HCT116 (cell line): Measurements from ENCODE around the gene MEIKIN. TPM values are rescaled to one million over a fixed set of nuclear protein-coding genes. Genes with fewer than 3 reads are reported as not detected.

Source experiments
- ATAC-seq: fragments of 200-7000 bp; cut with Tn5 transposase; 2 replicates; pipeline ENCODE4 v1.9.1; 2020; ENCODE audit warnings: mild to moderate bottlenecking, moderate library complexity
- BruUV-seq: library from RNA; stranded (reverse); fragments of 400-500 nt; replicated peaks from 2 replicates; lab custom pipeline; 2021; lab: Mats Ljungman, UMichigan
- CTCF ChIA-PET: fragments of 300-600 bp; sonication (Branson Sonifier 250); formaldehyde crosslinking; loops from one replicate; lab custom pipeline; 2021; ENCODE audit warnings: antibody characterized with exemption; lab: Charles Lee
- POLR2A ChIA-PET: fragments of 300-600, 350-600 bp; sonication (Branson Sonifier 250); formaldehyde crosslinking; loops from one replicate; lab custom pipeline; 2021; ENCODE audit warnings: antibody characterized with exemption; lab: Charles Lee
- RAD21 ChIA-PET, 2 experiments: fragments of 300-600 bp; sonication (Branson Sonifier 250); formaldehyde crosslinking; loops; one replicate each; lab custom pipeline; 2023; ENCODE audit warnings: low total read pairs in 2 of 2; ENCODE audit not compliant: uncharacterized antibody in 2 of 2, unreplicated experiment in 2 of 2, low non-redundant PET in 1 of 2; lab: Charles Lee
- DNase-seq: peaks from one replicate; pipeline ENCODE4 v3.0.0-alpha.2; 2010; ENCODE audit warnings: low read depth, low spot score
- H2AFZ ChIP-seq: fragments of 200-600 bp; shearing (Covaris generic), sonication (generic); 2 replicates; pipeline ENCODE4 v1.6.1; 2017; ENCODE audit warnings: low read depth, mixed run types, mixed read lengths, antibody characterized with exemption, low read length; ENCODE audit not compliant: poor library complexity, severe bottlenecking
- H3K27ac ChIP-seq: 2 replicates; pipeline ENCODE4 v1.5.1; 2012; ENCODE audit warnings: low read depth, low read length
- H3K27me3 ChIP-seq: fragments of 200-600 bp; sonication (generic); 2 replicates; pipeline ENCODE4 v1.6.1; 2016; ENCODE audit warnings: mixed run types, low read length, mixed read lengths; ENCODE audit not compliant: insufficient read depth
- H3K36me3 ChIP-seq, 2 experiments: fragments of 200-500 bp in 1 of 2; fragments of 200-600 bp in 1 of 2; sonication (Bioruptor generic) in 1 of 2; sonication (generic) in 1 of 2; 2 replicates each; pipeline versions ENCODE4 v1.5.1 to v1.6.1; 2014 to 2016; ENCODE audit warnings: low read length in 2 of 2, inconsistent platforms in 1 of 2, mixed read lengths in 1 of 2, mixed run types in 1 of 2; ENCODE audit not compliant: insufficient read depth in 2 of 2, control insufficient read depth in 1 of 2
- H3K4me1 ChIP-seq, 2 experiments: fragments of 200-600 bp in 1 of 2; sonication (generic) in 1 of 2; 2 replicates each; pipeline versions ENCODE4 v1.5.1 to v1.6.1; 2012 to 2017; ENCODE audit warnings: low read length in 2 of 2, inconsistent platforms in 1 of 2, mild to moderate bottlenecking in 1 of 2, mixed read lengths in 1 of 2, mixed run types in 1 of 2, moderate library complexity in 1 of 2; ENCODE audit not compliant: insufficient read depth in 2 of 2, control insufficient read depth in 1 of 2
- H3K4me2 ChIP-seq: fragments of 200-600 bp; sonication (generic); 2 replicates; pipeline ENCODE4 v1.6.1; 2017; ENCODE audit warnings: mixed run types, low read length, mixed read lengths
- H3K4me3 ChIP-seq, 2 experiments: fragments of 200-600 bp in 1 of 2; sonication (generic) in 1 of 2; replicated peaks in 1 of 2; 2 replicates each; pipeline ENCODE4 v1.5.1; 2011 to 2016; ENCODE audit warnings: low read length in 2 of 2, control low read depth in 1 of 2, low read depth in 1 of 2, mild to moderate bottlenecking in 1 of 2, mixed read lengths in 1 of 2, mixed run types in 1 of 2
- H3K79me2 ChIP-seq: fragments of 200-600 bp; sonication (generic); 2 replicates; pipeline ENCODE4 v1.6.1; 2017; ENCODE audit warnings: mild to moderate bottlenecking, mixed run types, low read length, moderate library complexity, mixed read lengths; ENCODE audit not compliant: insufficient read depth
- H3K9ac ChIP-seq: fragments of 200-600 bp; sonication (generic); 2 replicates; pipeline ENCODE4 v1.6.1; 2016; ENCODE audit warnings: low read length, mixed read lengths
- H3K9me2 ChIP-seq: fragments of 200-600 bp; sonication (generic), shearing (Covaris generic); 2 replicates; pipeline ENCODE4 v1.6.1; 2017; ENCODE audit warnings: mixed run types, mild to moderate bottlenecking, moderate library complexity; ENCODE audit not compliant: insufficient read depth
- H3K9me3 ChIP-seq, 2 experiments: fragments of 200-500 bp in 1 of 2; fragments of 200-600 bp in 1 of 2; sonication (Bioruptor generic) in 1 of 2; sonication (generic) in 1 of 2; 2 replicates each; pipeline ENCODE4 v1.6.1; 2014 to 2017; ENCODE audit warnings: low read length in 2 of 2, mixed read lengths in 2 of 2, inconsistent platforms in 1 of 2, low read depth in 1 of 2, mild to moderate bottlenecking in 1 of 2, mixed run types in 1 of 2, moderate library complexity in 1 of 2; ENCODE audit not compliant: control insufficient read depth in 1 of 2, insufficient read depth in 1 of 2
- H4K20me1 ChIP-seq: fragments of 200-600 bp; sonication (generic), shearing (Covaris generic); 2 replicates; pipeline ENCODE4 v1.6.1; 2017; ENCODE audit warnings: mixed run types, mild to moderate bottlenecking, moderate library complexity; ENCODE audit not compliant: insufficient read depth
- CEBPB ChIP-seq: IDR thresholded peaks from 2 replicates; pipeline ENCODE4 v1.6.1; 2012; ENCODE audit warnings: low read depth
- CTCF ChIP-seq, 3 experiments: fragments of 200-600 bp in 1 of 3; sonication (generic) in 1 of 3; IDR thresholded peaks in 2 of 3; conservative IDR thresholded peaks in 1 of 3; 2 replicates each; pipeline ENCODE4 v1.5.1; 2012 to 2017; ENCODE audit warnings: low read depth in 2 of 3, low read length in 2 of 3, antibody characterized with exemption in 1 of 3, borderline replicate concordance in 1 of 3, control low read depth in 1 of 3, mild to moderate bottlenecking in 1 of 3, mixed read lengths in 1 of 3, mixed run types in 1 of 3, moderate library complexity in 1 of 3; ENCODE audit not compliant: insufficient read depth in 1 of 3
- ELF1 ChIP-seq: IDR thresholded peaks from 2 replicates; pipeline ENCODE4 v1.6.1; 2012; ENCODE audit warnings: low read depth, borderline replicate concordance
- EZH2 ChIP-seq: fragments of 200-600 bp; sonication (generic); IDR thresholded peaks from 2 replicates; pipeline ENCODE4 v1.6.1; 2017; ENCODE audit warnings: antibody characterized with exemption, mixed run types
- EZH2phosphoT487 ChIP-seq: fragments of 200-600 bp; IDR thresholded peaks from 2 replicates; pipeline ENCODE4 v1.6.1; 2018; ENCODE audit warnings: antibody characterized with exemption, borderline replicate concordance
- JUND ChIP-seq: IDR thresholded peaks from 2 replicates; pipeline ENCODE4 v1.6.1; 2012
- REST ChIP-seq: IDR thresholded peaks from 2 replicates; pipeline ENCODE4 v1.6.1; 2012; ENCODE audit warnings: low read depth
- SIN3A ChIP-seq: IDR thresholded peaks from 2 replicates; pipeline ENCODE4 v1.6.1; 2012; ENCODE audit warnings: low read depth
- SRF ChIP-seq: IDR thresholded peaks from 2 replicates; pipeline ENCODE4 v1.6.1; 2012; ENCODE audit warnings: low read depth
- YY1 ChIP-seq: IDR thresholded peaks from 2 replicates; pipeline ENCODE4 v1.6.1; 2011; ENCODE audit warnings: low read length, low read depth, moderate library complexity, mild to moderate bottlenecking; ENCODE audit not compliant: insufficient replicate concordance; ENCODE audit errors: extremely low read depth
- intact Hi-C: fragments of 100-400 bp; cut with micrococcal nuclease; formaldehyde crosslinking; loops from 2 replicates; pipeline ENCODE4 v1.10.0; 2022
- total RNA-seq: library from RNA; stranded (reverse); gene quantifications from one replicate; pipeline ENCODE4 v1.2.1, GENCODE V29; 2021; ENCODE audit not compliant: unreplicated experiment
- TF ChIP-seq, protein P1 (sequence below): IDR thresholded peaks from 2 replicates; pipeline ENCODE4 v1.6.1; 2012

The MEIKIN gene
- total RNA-seq, 1 experiment from 2014 or later = not detected

- no peak overlapping the region for H3K4me2 ChIP-seq
- ChIA-PET CTCF (no interaction called here), RAD21 (no interaction called here), POLR2A (no interaction called here)
- intact Hi-C loops = no loop called here
- H2AFZ ChIP-seq = no peak overlapping the region
- no peak overlapping the region for H3K4me3 ChIP-seq
- H3K27ac ChIP-seq = no peak overlapping the region
- no peak overlapping the region for H3K9ac ChIP-seq
- no peaks in the 10 kb centered on the region; a peak in 1 of 4 replicates for H3K9me3 ChIP-seq
- no peak for DNase-seq
- no TSS peak for BruUV-seq
- no peak for TF ChIP-seq ELF1
- TF ChIP-seq YY1 = no peak
- TF ChIP-seq SRF = no peak
- TF ChIP-seq, protein P1, sequence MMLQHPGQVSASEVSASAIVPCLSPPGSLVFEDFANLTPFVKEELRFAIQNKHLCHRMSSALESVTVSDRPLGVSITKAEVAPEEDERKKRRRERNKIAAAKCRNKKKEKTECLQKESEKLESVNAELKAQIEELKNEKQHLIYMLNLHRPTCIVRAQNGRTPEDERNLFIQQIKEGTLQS = no peak
- TF ChIP-seq SIN3A = no peak
- no peak for TF ChIP-seq CTCF (IDR thresholded peaks at IDR 0.05 in 2 of 3, conservative IDR thresholded peaks at IDR 0.05 in 1 of 3; ENCODE audit: borderline replicate concordance in 1 of 3, insufficient read depth in 1 of 3, low read depth in 2 of 3, low read length in 2 of 3)
- no peak for TF ChIP-seq EZH2
- no peaks in the 10 kb centered on the region for H3K9me2 ChIP-seq
- no peaks in the 10 kb centered on the region for H3K27me3 ChIP-seq
- H3K36me3 ChIP-seq = peaks cover 0 to 4% of the 10 kb centered on the region in 2 experiments; a peak in 1 of 4 replicates
- no peaks in the 10 kb centered on the region for H3K4me1 ChIP-seq
- ATAC-seq = no peak
- H3K79me2 ChIP-seq = peaks cover 87% of the 10 kb centered on the region
- H4K20me1 ChIP-seq = no peaks in the 10 kb centered on the region
These were observed 184.7 kb downstream of the MEIKIN start for GRCh38 chr5:131760793-131761192.

DNA sequence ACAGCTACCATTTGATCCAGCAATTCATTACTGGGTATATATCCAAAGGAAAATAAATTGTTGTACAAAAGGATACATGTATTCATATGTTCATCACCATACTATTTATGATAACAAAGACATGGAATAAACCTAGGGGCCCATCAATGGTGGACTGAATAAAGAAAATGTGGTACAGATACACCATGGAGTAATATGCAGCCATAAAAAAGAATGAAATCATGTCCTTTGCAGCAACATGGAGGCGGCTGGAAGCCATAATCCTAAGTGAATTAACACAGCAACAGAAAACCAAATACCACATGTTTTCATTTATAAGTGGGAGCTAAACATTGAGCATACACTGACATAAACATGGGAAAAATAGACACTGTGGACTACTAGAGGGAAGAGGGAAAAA is 185.8 kb downstream of the MEIKIN start:
- Histone ChIP-seq H3K36me3 (no peaks in the 10 kb centered on the region), H2AFZ (no peak overlapping the region), H3K4me3 (no peak overlapping the region), H3K9ac (no peak overlapping the region), H3K9me2 (no peaks in the 10 kb centered on the region), H3K27me3 (no peaks in the 10 kb centered on the region), H3K27ac (no peak overlapping the region), H4K20me1 (no peaks in the 10 kb centered on the region), H3K9me3 (no peaks in the 10 kb centered on the region; a peak in 1 of 4 replicates), H3K4me2 (no peak overlapping the region), H3K79me2 (peaks cover 81% of the 10 kb centered on the region), H3K4me1 (no peaks in the 10 kb centered on the region)
- no TSS peak for BruUV-seq
- ChIA-PET RAD21 (no interaction called here), CTCF (no interaction called here), POLR2A (no interaction called here)
- TF ChIP-seq JUND = no peak
- no peak for TF ChIP-seq EZH2phosphoT487
- TF ChIP-seq, protein P1 = no peak
- no peak for TF ChIP-seq REST
- no peak for TF ChIP-seq CEBPB
- no peak for ATAC-seq
- intact Hi-C loops = no loop called here
- DNase-seq = no peak
